ENCODE measurements around the gene LAMA3.

LAMA3 gene

DNA sequence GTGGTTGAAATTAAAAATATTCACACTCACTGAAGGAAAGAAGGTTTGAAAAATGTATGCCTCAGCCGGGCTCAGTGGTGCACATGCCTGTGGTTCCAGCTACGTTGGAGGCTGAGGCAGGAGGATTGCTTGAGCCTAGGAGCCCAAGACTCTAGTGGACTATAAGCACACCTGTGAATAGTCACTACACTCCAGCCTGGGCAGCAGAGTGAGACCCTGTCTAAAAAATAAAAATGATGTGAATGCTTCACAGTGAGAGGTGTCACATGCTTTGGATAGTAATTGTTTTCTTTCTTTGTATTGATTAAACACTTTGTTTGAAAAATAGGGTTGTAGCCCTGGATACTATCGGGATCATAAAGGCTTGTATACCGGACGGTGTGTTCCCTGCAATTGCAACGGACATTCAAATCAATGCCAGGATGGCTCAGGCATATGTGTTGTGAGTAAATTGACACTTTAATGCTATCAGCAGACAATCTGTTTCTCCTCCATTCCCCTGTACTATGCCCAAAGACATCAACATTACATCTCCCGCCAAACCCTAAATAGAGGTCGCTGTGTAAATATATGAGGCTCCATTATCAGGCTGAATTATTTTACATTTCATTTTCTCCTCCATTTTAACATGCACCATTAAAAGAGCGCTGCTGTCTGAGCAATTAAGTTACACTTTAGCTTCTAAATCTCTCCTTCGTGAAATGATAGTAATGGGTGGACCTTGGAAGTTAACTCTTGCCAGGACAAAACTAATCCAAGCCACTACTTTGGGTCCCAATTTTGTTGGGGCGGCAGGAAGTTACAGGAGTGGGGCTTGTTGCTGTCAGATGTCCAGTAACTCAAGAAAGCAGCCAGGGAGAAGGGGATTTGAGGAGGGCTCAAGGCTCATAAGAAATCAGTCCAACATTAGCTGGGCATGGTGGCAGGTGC is 187.0 kb downstream of the LAMA3 start:
- H2BK5ac ChIP-seq (ENCODE audit: low read length), result no peak overlapping the region
- H3K4me3 ChIP-seq (ENCODE audit: low read length in 2 of 2), result no peak overlapping the region
- no peak overlapping the region for H3K9ac ChIP-seq (ENCODE audit: low read depth, low read length, poor library complexity)
- peaks cover 0 to 4% of the 10 kb centered on the region in 2 donors for H3K4me1 ChIP-seq (ENCODE audit: control insufficient read depth in 2 of 2, insufficient read depth in 1 of 2, low read depth in 1 of 2, low read length in 2 of 2)
- H3K23ac ChIP-seq (ENCODE audit: low read depth, low read length, poor library complexity), result no peak overlapping the region
- no peak overlapping the region for H2AK5ac ChIP-seq (ENCODE audit: low read depth, low read length)
- H3K18ac ChIP-seq (ENCODE audit: low read length), result no peak overlapping the region
- no peaks in the 10 kb centered on the region for H3K79me1 ChIP-seq (ENCODE audit: low read depth, low read length)
- no peak overlapping the region for H3K14ac ChIP-seq (ENCODE audit: low read length)
- H2BK120ac ChIP-seq (ENCODE audit: low read depth, low read length), result no peak overlapping the region
- WGBS, 2 donors (ENCODE audit: extremely low coverage in 2 of 2, insufficient read length in 2 of 2, insufficient replicate concordance in 1 of 2), result no CpG with 5 or more reads among the region's 11 CpGs
- no peak overlapping the region for H2BK12ac ChIP-seq (ENCODE audit: low read length)
- H3K9me3 ChIP-seq (replicated peaks in 1 of 2; ENCODE audit: control insufficient read depth in 2 of 2, insufficient read depth in 1 of 2, low read depth in 1 of 2, low read length in 2 of 2), result no peaks in the 10 kb centered on the region
- H4K91ac ChIP-seq (ENCODE audit: low read depth, low read length, poor library complexity), result no peak overlapping the region
- no peak overlapping the region for H2AFZ ChIP-seq (ENCODE audit: low read length)
- H3K4me2 ChIP-seq (ENCODE audit: insufficient read depth, low read length, poor library complexity, severe bottlenecking), result no peak overlapping the region
- H3K36me3 ChIP-seq (replicated peaks in 1 of 2; ENCODE audit: control insufficient read depth in 2 of 2, insufficient read depth in 2 of 2, low read length in 2 of 2), result no peaks in the 10 kb centered on the region
- no peak overlapping the region for H4K8ac ChIP-seq (ENCODE audit: low read depth, low read length)
- H3K4ac ChIP-seq (ENCODE audit: low read length), result no peak overlapping the region
- H3K27me3 ChIP-seq (ENCODE audit: control insufficient read depth in 3 of 3, insufficient read depth in 3 of 3, low read depth in 1 of 3, low read length in 3 of 3), result peaks cover 0 to 10% (median 2%) of the 10 kb centered on the region in 3 experiments
- no peak overlapping the region for H3K27ac ChIP-seq (replicated peaks; ENCODE audit: low read length)
- no peak for DNase-seq (ENCODE audit: low spot score)
- H2BK15ac ChIP-seq (ENCODE audit: low read length), result no peak overlapping the region

DNA sequence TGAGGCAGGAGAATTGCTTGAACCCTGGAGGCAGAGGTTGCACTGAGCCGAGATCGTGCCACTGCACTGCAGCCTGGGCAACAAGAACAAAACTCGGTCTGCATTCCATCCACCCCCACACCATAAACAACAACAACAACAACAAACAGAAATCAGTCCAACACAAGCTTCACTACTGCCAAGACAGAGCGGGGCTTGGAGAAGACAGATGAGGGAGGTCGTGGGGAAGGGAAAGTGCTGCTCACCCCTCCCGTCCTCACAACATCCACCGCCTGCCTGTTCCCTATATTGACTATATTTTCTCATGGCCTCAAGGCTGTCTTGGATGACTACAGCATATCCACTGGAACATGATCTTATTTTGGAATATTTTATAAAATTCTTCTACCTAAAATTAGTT is 187.7 kb downstream of the LAMA3 start:
- DNase-seq (ENCODE audit: low spot score), result no peak
- H3K18ac ChIP-seq (ENCODE audit: low read length), result no peak overlapping the region
- no peak overlapping the region for H4K91ac ChIP-seq (ENCODE audit: low read depth, low read length, poor library complexity)
- no peak overlapping the region for H3K9ac ChIP-seq (ENCODE audit: low read depth, low read length, poor library complexity)
- H3K23ac ChIP-seq (ENCODE audit: low read depth, low read length, poor library complexity), result no peak overlapping the region
- H3K27ac ChIP-seq (replicated peaks; ENCODE audit: low read length), result no peak overlapping the region
- H2BK120ac ChIP-seq (ENCODE audit: low read depth, low read length), result no peak overlapping the region
- no peak overlapping the region for H3K4me3 ChIP-seq (ENCODE audit: low read length in 2 of 2)
- no peak overlapping the region for H3K4me2 ChIP-seq (ENCODE audit: insufficient read depth, low read length, poor library complexity, severe bottlenecking)
- H2BK5ac ChIP-seq (ENCODE audit: low read length), result no peak overlapping the region
- no peak overlapping the region for H3K14ac ChIP-seq (ENCODE audit: low read length)
- H2AFZ ChIP-seq (ENCODE audit: low read length), result no peak overlapping the region
- H3K27me3 ChIP-seq (ENCODE audit: control insufficient read depth in 3 of 3, insufficient read depth in 3 of 3, low read depth in 1 of 3, low read length in 3 of 3), result peaks cover 0 to 10% (median 0%) of the 10 kb centered on the region in 3 experiments
- no peak overlapping the region for H2BK15ac ChIP-seq (ENCODE audit: low read length)
- WGBS, 2 donors (ENCODE audit: extremely low coverage in 2 of 2, insufficient read length in 2 of 2, insufficient replicate concordance in 1 of 2), result no CpG with 5 or more reads among the region's 7 CpGs
- no peak overlapping the region for H2AK5ac ChIP-seq (ENCODE audit: low read depth, low read length)
- H4K8ac ChIP-seq (ENCODE audit: low read depth, low read length), result no peak overlapping the region
- no peaks in the 10 kb centered on the region for H3K36me3 ChIP-seq (replicated peaks in 1 of 2; ENCODE audit: control insufficient read depth in 2 of 2, insufficient read depth in 2 of 2, low read length in 2 of 2)
- H3K4me1 ChIP-seq (ENCODE audit: control insufficient read depth in 2 of 2, insufficient read depth in 1 of 2, low read depth in 1 of 2, low read length in 2 of 2), result peaks cover 0 to 4% of the 10 kb centered on the region in 2 donors
- H2BK12ac ChIP-seq (ENCODE audit: low read length), result no peak overlapping the region
- no peaks in the 10 kb centered on the region for H3K79me1 ChIP-seq (ENCODE audit: low read depth, low read length)
- H3K9me3 ChIP-seq (replicated peaks in 1 of 2; ENCODE audit: control insufficient read depth in 2 of 2, insufficient read depth in 1 of 2, low read depth in 1 of 2, low read length in 2 of 2), result no peaks in the 10 kb centered on the region
- no peak overlapping the region for H3K4ac ChIP-seq (ENCODE audit: low read length)

DNA sequence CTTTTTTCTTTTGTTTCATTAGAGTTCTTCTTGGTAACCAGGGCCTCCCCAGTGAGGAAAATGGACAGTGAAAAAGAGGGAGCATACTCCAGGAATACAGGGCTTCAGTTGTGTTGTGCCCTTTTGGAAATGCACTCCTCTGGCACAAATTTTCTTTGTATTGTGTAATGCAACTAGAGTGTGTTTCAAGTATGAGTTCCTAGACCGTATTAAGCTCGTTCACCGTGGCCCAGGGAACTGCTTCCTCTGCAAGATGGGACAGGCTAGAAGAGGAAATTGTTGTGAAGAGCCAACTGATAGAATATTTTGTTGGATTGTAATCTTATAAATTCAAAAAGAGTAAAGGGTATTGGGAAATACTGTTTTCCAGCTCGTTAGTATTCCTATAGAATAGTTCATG is 188.1 kb downstream of the LAMA3 start:
- Histone ChIP-seq H3K4me1 (ENCODE audit: control insufficient read depth in 2 of 2, insufficient read depth in 1 of 2, low read depth in 1 of 2, low read length in 2 of 2) (peaks cover 0 to 4% of the 10 kb centered on the region in 2 donors), H3K18ac (ENCODE audit: low read length) (no peak overlapping the region), H2AK5ac (ENCODE audit: low read depth, low read length) (no peak overlapping the region), H2AFZ (ENCODE audit: low read length) (no peak overlapping the region), H3K4me3 (ENCODE audit: low read length in 2 of 2) (no peak overlapping the region), H3K4me2 (ENCODE audit: insufficient read depth, low read length, poor library complexity, severe bottlenecking) (no peak overlapping the region), H3K79me1 (ENCODE audit: low read depth, low read length) (no peaks in the 10 kb centered on the region), H3K9me3 (replicated peaks in 1 of 2; ENCODE audit: control insufficient read depth in 2 of 2, insufficient read depth in 1 of 2, low read depth in 1 of 2, low read length in 2 of 2) (no peaks in the 10 kb centered on the region), H2BK5ac (ENCODE audit: low read length) (no peak overlapping the region), H2BK12ac (ENCODE audit: low read length) (no peak overlapping the region), H3K27me3 (ENCODE audit: control insufficient read depth in 3 of 3, insufficient read depth in 3 of 3, low read depth in 1 of 3, low read length in 3 of 3) (peaks cover 0 to 10% (median 0%) of the 10 kb centered on the region in 3 experiments), H3K27ac (replicated peaks; ENCODE audit: low read length) (no peak overlapping the region), H3K36me3 (replicated peaks in 1 of 2; ENCODE audit: control insufficient read depth in 2 of 2, insufficient read depth in 2 of 2, low read length in 2 of 2) (no peaks in the 10 kb centered on the region), H3K23ac (ENCODE audit: low read depth, low read length, poor library complexity) (no peak overlapping the region), H3K9ac (ENCODE audit: low read depth, low read length, poor library complexity) (no peak overlapping the region), H2BK120ac (ENCODE audit: low read depth, low read length) (no peak overlapping the region), H2BK15ac (ENCODE audit: low read length) (no peak overlapping the region), H3K14ac (ENCODE audit: low read length) (no peak overlapping the region), H4K91ac (ENCODE audit: low read depth, low read length, poor library complexity) (no peak overlapping the region), H3K4ac (ENCODE audit: low read length) (no peak overlapping the region), H4K8ac (ENCODE audit: low read depth, low read length) (no peak overlapping the region)
- no peak for DNase-seq (ENCODE audit: low spot score)
- no CpG with 5 or more reads among the region's 4 CpGs for WGBS, 2 donors (ENCODE audit: extremely low coverage in 2 of 2, insufficient read length in 2 of 2, insufficient replicate concordance in 1 of 2)

DNA sequence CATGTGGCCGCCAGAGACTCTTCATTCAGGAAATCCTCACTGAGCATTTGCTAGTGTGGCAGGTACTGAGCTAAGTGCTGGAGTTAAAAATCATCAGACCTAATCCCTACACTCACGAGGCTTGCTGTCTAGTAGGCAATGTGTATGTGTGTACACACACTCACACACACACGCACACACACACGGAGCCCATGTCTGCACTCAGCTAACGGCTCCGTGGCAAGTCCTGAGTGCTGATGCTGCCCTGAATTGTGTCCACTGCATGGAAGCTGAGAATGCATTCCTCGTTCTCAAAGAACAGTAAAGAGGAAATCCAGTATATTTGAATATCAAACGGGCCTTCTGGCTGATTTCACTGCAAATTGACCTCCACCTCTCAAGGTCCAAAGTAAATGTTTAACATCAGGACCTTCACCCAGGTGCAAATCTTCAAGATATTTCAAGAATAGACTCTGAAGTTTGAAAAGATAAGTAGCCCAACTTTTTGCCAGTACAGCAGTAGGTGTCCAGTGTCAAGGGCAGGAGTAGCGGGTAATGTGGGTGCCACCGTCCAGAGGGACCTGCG is 189.2 kb downstream of the LAMA3 start:
- H3K36me3 ChIP-seq (replicated peaks in 1 of 2; ENCODE audit: control insufficient read depth in 2 of 2, insufficient read depth in 2 of 2, low read length in 2 of 2), result no peaks in the 10 kb centered on the region
- H3K4me3 ChIP-seq (ENCODE audit: low read length in 2 of 2), result no peak overlapping the region
- H3K4me2 ChIP-seq (ENCODE audit: insufficient read depth, low read length, poor library complexity, severe bottlenecking), result no peak overlapping the region
- H3K9me3 ChIP-seq (replicated peaks in 1 of 2; ENCODE audit: control insufficient read depth in 2 of 2, insufficient read depth in 1 of 2, low read depth in 1 of 2, low read length in 2 of 2), result no peaks in the 10 kb centered on the region
- H2AFZ ChIP-seq (ENCODE audit: low read length), result no peak overlapping the region
- H2BK12ac ChIP-seq (ENCODE audit: low read length), result no peak overlapping the region
- no peak overlapping the region for H3K23ac ChIP-seq (ENCODE audit: low read depth, low read length, poor library complexity)
- H4K8ac ChIP-seq (ENCODE audit: low read depth, low read length), result no peak overlapping the region
- H3K27me3 ChIP-seq (ENCODE audit: control insufficient read depth in 3 of 3, insufficient read depth in 3 of 3, low read depth in 1 of 3, low read length in 3 of 3), result peaks cover 0 to 10% (median 0%) of the 10 kb centered on the region in 3 experiments
- no peak overlapping the region for H2AK5ac ChIP-seq (ENCODE audit: low read depth, low read length)
- H3K18ac ChIP-seq (ENCODE audit: low read length), result no peak overlapping the region
- H2BK5ac ChIP-seq (ENCODE audit: low read length), result no peak overlapping the region
- WGBS, 2 donors (ENCODE audit: extremely low coverage in 2 of 2, insufficient read length in 2 of 2, insufficient replicate concordance in 1 of 2), result no CpG with 5 or more reads among the region's 11 CpGs
- no peaks in the 10 kb centered on the region for H3K79me1 ChIP-seq (ENCODE audit: low read depth, low read length)
- H3K4me1 ChIP-seq (ENCODE audit: control insufficient read depth in 2 of 2, insufficient read depth in 1 of 2, low read depth in 1 of 2, low read length in 2 of 2), result peaks cover 0 to 5% of the 10 kb centered on the region in 2 donors
- no peak overlapping the region for H3K14ac ChIP-seq (ENCODE audit: low read length)
- H4K91ac ChIP-seq (ENCODE audit: low read depth, low read length, poor library complexity), result no peak overlapping the region
- no peak overlapping the region for H3K4ac ChIP-seq (ENCODE audit: low read length)
- H3K9ac ChIP-seq (ENCODE audit: low read depth, low read length, poor library complexity), result no peak overlapping the region
- H2BK15ac ChIP-seq (ENCODE audit: low read length), result no peak overlapping the region
- no peak for DNase-seq (ENCODE audit: low spot score)
- H2BK120ac ChIP-seq (ENCODE audit: low read depth, low read length), result no peak overlapping the region
- no peak overlapping the region for H3K27ac ChIP-seq (replicated peaks; ENCODE audit: low read length)

All from neuronal stem cell (in vitro differentiated cells).